ENCODE data around the gene OR5H2. TPM values are rescaled to one million over a fixed set of nuclear protein-coding genes. Genes with fewer than 3 reads are reported as not detected.

Gene OR5H2
- total RNA-seq, 3 donors from 2014 or later, result not detected

DNA sequence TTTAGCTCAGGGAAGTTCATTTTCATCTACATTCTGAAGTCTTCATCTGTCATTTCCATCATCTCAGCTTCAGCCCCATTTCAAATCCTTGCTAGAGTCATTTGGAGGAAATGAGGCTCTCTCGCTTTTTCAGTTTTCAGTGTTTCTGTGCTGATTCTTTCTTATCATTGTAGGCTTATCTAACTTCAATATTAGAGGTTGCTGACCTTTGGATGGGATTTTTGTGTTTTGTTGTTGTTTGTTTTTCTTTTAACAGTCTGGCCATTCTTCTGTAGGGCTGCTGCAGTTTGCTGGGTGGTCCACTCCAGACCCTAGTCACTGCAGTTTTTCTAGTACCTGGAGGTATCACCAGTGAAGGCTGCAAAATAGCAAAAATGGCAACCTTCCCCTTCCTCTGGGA lies 8.6 kb downstream of the OR5H2 start:
- H3K27ac ChIP-seq, result no peak overlapping the region
- intact Hi-C loops (cut with DNase I; ENCODE audit: low total_unique reads), result no loop called here
- H3K4me3 ChIP-seq, result no peak overlapping the region
- no peak for DNase-seq (ENCODE audit: low spot score in 2 of 2)
- no peaks in the 10 kb centered on the region for H3K4me1 ChIP-seq
- H3K27me3 ChIP-seq, result no peaks in the 10 kb centered on the region
- no peaks in the 10 kb centered on the region for H3K9me3 ChIP-seq
- TF ChIP-seq, protein P1, sequence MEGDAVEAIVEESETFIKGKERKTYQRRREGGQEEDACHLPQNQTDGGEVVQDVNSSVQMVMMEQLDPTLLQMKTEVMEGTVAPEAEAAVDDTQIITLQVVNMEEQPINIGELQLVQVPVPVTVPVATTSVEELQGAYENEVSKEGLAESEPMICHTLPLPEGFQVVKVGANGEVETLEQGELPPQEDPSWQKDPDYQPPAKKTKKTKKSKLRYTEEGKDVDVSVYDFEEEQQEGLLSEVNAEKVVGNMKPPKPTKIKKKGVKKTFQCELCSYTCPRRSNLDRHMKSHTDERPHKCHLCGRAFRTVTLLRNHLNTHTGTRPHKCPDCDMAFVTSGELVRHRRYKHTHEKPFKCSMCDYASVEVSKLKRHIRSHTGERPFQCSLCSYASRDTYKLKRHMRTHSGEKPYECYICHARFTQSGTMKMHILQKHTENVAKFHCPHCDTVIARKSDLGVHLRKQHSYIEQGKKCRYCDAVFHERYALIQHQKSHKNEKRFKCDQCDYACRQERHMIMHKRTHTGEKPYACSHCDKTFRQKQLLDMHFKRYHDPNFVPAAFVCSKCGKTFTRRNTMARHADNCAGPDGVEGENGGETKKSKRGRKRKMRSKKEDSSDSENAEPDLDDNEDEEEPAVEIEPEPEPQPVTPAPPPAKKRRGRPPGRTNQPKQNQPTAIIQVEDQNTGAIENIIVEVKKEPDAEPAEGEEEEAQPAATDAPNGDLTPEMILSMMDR (IDR thresholded peaks at IDR 0.05), result no peak
- TF ChIP-seq POLR2AphosphoS5 (IDR thresholded peaks at IDR 0.05) (no peak), POLR2A (IDR thresholded peaks at IDR 0.05) (no peak)
- H3K36me3 ChIP-seq, result no peaks in the 10 kb centered on the region

DNA sequence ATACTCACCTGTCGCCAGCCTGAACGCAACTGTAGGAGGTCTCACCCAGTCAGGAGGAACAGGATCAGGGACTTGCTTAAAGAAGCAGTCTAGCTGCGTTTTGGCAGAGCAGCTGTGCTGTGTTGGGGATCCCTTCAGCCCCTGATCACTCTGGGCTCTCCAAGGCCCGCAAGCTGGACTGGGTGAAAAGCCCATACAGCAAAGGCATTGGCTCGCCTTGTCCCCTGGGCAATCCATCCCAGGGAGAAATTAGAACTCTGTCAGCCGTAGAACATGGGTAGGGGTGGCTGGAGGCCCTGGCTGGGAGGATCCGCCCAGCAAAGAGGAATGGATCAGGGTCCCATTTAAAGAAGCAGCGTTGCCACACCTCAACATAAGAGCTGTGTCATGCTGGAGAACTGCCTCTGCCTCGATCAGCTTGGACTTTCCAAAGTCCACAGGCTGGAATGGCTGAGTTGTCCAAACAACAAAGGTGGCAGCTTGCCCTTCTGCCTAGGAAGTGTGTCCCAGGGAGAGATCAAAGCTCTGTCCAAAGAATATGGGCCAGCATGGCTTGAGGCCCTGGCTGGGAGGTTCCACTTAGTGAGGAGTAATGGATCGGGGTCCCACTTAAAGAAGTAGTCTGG lies 9.1 kb downstream of the OR5H2 start:
- TF ChIP-seq POLR2A (IDR thresholded peaks at IDR 0.05), result no peak
- TF ChIP-seq, protein P1 (IDR thresholded peaks at IDR 0.05), result no peak
- no peak for TF ChIP-seq POLR2AphosphoS5 (IDR thresholded peaks at IDR 0.05)
- no peaks in the 10 kb centered on the region for H3K4me1 ChIP-seq
- intact Hi-C loops (cut with DNase I; ENCODE audit: low total_unique reads), result no loop called here
- no peak for DNase-seq (ENCODE audit: low spot score in 2 of 2)
- no peaks in the 10 kb centered on the region for H3K9me3 ChIP-seq
- H3K4me3 ChIP-seq, result no peak overlapping the region
- H3K27me3 ChIP-seq, result no peaks in the 10 kb centered on the region
- H3K27ac ChIP-seq, result no peak overlapping the region
- H3K36me3 ChIP-seq, result no peaks in the 10 kb centered on the region

DNA sequence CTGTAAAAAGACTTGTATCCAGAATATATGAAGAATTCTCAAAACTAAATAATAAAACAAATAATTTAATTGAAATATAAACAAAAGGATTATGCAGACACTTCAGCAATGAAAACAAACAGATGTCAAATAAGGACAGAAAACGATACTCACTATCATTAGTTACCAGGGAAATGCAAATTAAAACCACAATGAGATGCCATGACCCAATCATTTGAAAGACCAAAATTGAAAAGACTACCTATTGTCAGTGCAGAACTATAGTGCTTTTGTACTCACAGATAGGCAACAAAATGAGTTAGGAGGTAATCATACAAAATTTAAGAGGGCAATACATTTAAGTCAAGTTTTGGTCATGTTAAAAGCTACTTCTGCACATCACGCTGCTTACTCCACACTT lies 39.8 kb downstream of the OR5H2 start:
- no peak overlapping the region for H3K4me3 ChIP-seq
- no peaks in the 10 kb centered on the region for H3K36me3 ChIP-seq
- DNase-seq (ENCODE audit: low spot score in 2 of 2), result no peak
- H3K27me3 ChIP-seq, result no peaks in the 10 kb centered on the region
- no peak overlapping the region for H3K27ac ChIP-seq
- H3K9me3 ChIP-seq, result no peaks in the 10 kb centered on the region
- H3K4me1 ChIP-seq, result no peaks in the 10 kb centered on the region
- intact Hi-C loops (cut with DNase I; ENCODE audit: low total_unique reads), result no loop called here
- TF ChIP-seq, protein P1 (IDR thresholded peaks at IDR 0.05), result no peak
- TF ChIP-seq POLR2A (IDR thresholded peaks at IDR 0.05) (no peak), POLR2AphosphoS5 (IDR thresholded peaks at IDR 0.05) (no peak)

DNA sequence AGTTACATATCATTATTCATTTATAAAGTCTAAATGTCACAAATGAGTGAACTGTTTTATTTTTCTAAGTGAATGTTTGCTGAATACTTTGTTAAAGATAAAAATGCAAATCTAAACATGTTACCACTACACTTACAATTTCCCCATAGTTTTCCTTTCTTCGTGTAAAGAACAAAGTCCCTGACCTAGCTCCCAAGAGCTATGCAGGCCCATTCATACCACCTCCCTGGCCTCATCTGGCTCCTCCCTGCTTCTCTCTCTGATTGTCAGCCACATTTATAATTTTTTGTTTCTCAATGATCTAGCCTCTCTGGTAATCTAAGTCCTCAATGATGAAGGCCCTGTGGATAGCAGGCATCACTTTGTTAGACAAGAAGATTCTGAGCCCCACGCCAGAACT lies 40.4 kb downstream of the OR5H2 start:
- Histone ChIP-seq H3K4me3 (no peak overlapping the region), H3K9me3 (no peaks in the 10 kb centered on the region), H3K27me3 (no peaks in the 10 kb centered on the region), H3K4me1 (no peaks in the 10 kb centered on the region), H3K27ac (no peak overlapping the region), H3K36me3 (no peaks in the 10 kb centered on the region)
- DNase-seq (ENCODE audit: low spot score in 2 of 2), result no peak
- intact Hi-C loops (cut with DNase I; ENCODE audit: low total_unique reads), result no loop called here
- TF ChIP-seq POLR2AphosphoS5 (IDR thresholded peaks at IDR 0.05), result no peak
- no peak for TF ChIP-seq POLR2A (IDR thresholded peaks at IDR 0.05)
- TF ChIP-seq, protein P1 (IDR thresholded peaks at IDR 0.05), result no peak

DNA sequence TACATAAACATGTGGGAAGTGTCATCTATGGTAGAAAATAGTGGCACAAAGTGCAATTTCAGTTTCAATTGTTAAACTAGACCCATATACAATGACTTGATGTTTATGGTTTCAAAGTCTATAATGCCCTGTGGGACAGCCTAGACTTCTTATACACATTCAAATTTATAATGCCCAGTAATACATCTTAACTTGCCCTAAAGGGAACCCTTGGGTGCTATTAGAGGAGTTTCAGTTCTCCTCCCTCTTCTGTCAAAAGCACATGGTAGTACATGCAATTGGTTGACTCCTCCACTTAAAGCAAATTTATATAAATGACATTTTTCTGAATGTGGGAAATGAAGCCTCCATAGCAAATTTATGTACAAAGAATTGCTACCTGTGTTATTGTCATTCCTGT lies 41.1 kb downstream of the OR5H2 start:
- intact Hi-C loops (cut with DNase I; ENCODE audit: low total_unique reads), result no loop called here
- H3K9me3 ChIP-seq, result no peaks in the 10 kb centered on the region
- H3K4me1 ChIP-seq, result no peaks in the 10 kb centered on the region
- TF ChIP-seq POLR2AphosphoS5 (IDR thresholded peaks at IDR 0.05), result no peak
- no peak for TF ChIP-seq POLR2A (IDR thresholded peaks at IDR 0.05)
- TF ChIP-seq, protein P1 (IDR thresholded peaks at IDR 0.05), result no peak
- H3K36me3 ChIP-seq, result no peaks in the 10 kb centered on the region
- no peak for DNase-seq (ENCODE audit: low spot score in 2 of 2)
- H3K27me3 ChIP-seq, result no peaks in the 10 kb centered on the region
- H3K27ac ChIP-seq, result no peak overlapping the region
- H3K4me3 ChIP-seq, result no peak overlapping the region

All from breast epithelium (tissue), 4 donors.